ENCODE data around the gene CASZ1.

CASZ1 gene

DNA sequence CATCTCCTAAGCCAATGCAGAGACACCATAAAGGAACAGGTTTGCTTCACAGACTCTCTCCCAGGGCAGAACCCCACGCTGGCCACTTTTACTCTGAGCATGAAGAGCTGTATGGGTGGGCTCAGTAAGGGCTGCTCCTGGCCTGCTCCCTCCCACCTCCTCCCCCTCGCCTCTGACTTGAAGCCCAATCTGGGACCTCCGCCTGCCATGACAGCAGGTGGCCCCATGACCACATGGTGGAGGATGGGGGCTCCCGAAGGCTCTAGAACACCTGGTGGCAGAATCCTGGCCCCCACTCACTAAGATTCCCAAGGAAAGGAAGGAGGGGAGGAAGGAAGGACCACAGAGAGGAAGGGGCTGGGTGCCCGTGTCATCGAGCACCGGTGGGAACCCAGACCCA is 23.7 kb downstream of the CASZ1 start:
- DNase-seq, result no peak

- DNase-seq, result no peak
Observed at GRCh38 chr1:10771789-10772188, 24.7 kb downstream of the CASZ1 start.

DNA sequence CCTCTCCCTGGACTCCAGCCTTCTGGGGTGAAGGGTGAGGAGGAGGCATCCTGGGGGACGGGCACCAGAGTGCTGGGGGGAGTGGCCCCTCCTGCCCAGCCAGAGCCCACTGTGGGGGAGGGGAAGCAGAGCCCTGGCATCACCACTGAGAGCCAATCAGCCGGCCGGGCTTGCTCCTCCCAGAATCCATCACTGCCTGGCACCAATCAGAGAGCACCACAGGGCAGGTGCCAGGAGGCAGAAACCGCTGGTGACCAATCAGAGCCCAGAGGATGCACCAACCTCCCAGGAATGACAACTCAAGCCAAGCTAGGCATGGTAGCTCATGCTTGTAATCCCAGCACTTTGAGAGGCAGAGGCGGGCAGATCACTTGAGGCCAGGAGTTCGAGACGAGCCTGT is 27.9 kb downstream of the CASZ1 start:
- DNase-seq, result no peak

DNA sequence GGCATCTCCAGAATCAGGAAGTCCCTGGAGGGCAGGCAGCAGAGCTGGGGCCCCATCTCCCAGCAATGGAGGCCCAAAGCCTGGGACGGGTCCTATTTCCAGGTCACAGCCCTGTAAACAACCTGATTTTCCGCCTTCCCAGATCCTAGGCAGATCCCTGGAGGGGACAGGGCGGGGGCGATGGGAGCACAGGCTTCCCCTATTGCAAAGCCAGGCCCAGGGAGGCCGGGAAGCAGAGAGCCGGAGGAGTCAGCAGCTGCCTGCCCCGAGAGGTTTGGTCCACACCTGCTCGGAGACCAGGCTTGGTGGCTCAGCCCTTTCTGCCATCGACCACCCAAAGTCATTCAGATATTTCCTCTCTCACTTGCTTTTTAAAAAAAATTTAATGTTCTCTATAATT is 29.2 kb downstream of the CASZ1 start:
- no peak for DNase-seq

DNA sequence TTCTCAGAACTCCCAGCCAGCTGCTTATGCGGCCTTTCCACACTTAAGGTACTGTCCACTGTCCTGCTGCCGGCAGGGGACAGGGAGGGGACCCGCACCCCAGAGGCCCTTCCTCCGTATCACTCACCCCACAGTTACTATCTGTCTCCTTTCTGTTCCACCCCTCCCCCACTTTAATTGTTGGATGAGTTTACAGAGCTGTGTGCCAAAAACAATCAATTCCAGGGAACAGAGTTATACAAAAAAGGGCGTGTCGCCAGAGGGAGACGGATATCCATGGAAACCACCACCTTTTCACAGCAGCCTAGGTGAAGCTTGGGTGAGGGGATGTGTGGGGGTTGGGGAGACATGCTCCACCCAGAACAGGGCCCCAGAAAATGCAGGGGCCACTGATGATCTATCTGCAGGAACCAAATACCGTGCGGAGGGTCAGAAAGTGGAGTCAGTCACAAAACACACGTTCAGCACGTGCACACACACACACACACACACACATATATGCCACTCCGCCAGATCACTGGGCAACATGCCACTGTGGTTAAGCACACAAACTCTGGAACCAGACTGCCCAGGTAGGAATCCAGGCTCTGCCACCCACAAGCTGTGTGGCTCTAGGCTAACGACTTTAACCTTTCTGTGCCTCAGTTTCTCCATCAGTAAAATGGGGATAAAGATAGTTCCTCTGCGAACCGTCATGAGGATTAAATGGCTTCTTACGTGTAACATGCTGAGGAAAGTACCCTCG is 30.5 kb downstream of the CASZ1 start:
- no peak for DNase-seq

- DNase-seq, result no peak
Observed at GRCh38 chr1:10765304-10765703, 31.1 kb downstream of the CASZ1 start.

DNA sequence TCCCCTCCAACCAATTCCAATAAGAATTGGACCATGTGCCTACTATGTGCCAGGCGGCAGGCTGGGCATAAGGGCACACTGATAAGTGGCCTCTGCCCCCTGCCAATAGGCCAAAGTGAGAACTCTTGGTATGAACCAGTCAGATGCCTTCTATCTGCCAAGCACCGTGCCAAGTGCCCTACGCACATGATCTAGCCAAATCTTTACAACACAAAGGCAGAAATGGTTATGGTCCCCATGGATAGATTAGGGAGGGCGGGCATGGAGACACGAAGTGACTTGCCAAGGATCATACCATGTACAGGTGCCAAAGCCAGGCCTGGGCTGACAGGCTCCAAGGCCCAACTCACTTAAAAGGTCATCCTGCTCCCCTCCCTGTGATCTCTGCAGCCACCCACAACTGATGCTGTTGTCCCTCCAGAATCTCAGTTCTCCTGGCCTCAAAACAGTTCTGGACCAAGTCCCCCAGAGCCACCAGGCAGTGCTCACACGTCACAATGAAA is 32.1 kb downstream of the CASZ1 start:
- DNase-seq, result no peak

- no peak for DNase-seq
Observed at GRCh38 chr1:10762875-10763274, 33.6 kb downstream of the CASZ1 start.

GRCh38 chr1:10762153-10762523 is 34.3 kb downstream of the CASZ1 start:
- DNase-seq, result no peak

DNA sequence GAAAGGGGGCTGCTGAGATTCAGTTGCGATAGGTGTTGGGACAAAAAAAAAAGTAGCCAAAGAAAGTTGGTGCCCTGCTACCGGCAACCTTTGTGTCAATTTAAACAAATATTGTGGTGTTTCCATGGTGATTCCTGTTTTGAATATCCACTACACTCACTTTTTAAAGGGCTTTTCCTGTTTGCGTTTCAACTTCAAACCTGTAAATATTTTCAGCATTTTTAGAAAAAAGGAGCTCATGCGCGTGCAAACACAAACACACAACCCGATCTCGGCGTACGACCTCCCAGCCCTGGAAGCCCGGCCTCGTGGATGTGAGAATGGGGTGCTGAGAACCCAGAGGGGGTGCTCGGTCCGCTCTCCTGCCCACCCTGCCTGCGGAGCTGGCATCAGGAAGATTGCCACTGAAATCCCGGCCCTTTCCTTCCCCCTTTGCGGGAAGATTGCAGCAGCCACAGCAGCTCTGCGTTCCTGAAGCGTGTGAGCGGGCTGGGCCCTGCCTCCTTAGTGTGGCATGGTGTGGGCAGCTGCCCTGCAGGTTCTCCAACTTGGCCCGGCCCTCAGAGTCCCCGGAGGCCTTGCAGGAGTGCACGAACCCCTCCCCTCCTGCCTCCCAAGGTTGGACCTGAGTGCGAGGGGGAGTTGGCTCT is 34.8 kb downstream of the CASZ1 start:
- DNase-seq, result no peak

GRCh38 chr1:10760566-10761502 is 35.6 kb downstream of the CASZ1 start:
- no peak for DNase-seq

DNA sequence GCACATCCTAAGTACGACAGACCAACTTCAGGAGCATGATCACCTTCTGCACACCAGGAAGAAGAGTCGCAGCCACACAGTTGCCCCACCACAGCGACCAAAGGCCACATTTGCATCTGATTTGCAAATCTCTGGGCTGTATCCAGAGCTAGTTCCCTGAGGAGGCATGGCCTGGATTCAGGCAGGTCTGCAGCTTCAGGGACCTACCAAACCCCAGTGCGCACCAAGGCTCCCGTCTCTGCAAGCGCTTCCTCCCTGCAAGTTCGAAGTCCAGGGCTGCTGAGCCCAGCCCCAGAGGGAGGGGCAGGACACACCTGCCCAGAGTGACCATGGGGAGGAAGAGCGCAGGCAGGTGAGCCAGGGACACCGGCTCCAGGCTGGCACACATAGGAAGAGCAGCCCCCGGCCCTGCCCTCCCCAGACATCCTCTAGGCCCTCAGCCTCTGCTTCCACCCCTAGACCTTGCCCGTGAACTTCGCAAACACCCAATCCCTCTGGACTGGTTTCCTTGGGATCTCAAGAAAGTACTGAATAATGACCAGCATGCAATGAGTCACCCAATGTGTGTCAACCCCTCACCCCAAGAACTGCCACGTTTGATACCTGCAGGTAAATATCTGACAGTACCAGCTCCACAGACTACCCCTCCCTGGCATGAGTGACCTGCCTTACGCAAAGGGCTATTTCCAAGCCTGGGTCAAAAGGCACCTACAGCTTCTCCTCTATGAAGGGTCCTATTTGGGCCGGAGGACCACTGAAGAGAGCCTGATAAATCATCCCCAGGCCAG is 36.8 kb downstream of the CASZ1 start:
- no peak for DNase-seq

DNA sequence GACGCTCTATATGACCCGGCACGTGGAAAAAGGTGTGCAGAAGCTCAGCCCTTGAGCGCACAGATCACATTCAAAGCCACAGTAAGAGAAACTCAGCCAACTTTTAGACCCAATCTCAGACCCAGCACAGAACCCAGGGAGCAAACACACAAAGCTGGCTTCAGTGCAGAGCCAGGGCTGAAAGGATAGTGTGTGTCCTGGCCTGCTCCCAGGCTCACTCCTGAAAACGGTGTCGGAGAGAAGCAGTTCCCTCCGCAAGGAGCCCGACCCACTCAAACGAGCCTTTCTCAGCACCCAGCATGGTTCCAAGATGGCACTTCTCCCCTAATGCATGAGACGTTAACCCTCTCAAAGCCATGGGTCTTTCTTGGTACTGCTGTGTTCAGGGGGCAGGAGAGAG is 39.6 kb downstream of the CASZ1 start:
- DNase-seq, result no peak

GRCh38 chr1:10755970-10756521 is 40.4 kb downstream of the CASZ1 start:
- peak; percentile 65 to 73 for DNase-seq

- no peak for DNase-seq
Observed at GRCh38 chr1:10754568-10755329, 41.7 kb downstream of the CASZ1 start.

DNA sequence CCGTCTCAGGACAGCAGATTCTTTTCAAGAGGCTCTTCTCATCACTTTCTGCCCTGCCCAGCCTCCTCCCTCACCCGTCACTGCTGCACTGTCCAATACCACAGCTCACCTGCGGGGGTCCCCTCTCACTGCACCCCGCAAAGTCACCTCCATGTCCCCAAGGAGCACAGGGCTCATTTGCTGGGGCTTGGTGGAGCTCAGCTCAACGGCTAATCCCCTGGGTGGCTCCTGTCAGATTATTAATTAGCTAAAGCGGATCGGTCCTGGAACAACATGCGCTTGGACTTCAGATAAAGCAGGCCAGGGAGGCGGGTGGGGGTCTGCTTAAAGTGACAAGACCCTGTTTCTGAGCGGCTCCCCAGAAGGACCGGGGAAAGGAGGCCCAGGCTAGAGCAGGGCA is 43.1 kb downstream of the CASZ1 start:
- DNase-seq, result no peak

GRCh38 chr1:10751561-10752085 is 44.8 kb downstream of the CASZ1 start:
- no peak for DNase-seq

DNA sequence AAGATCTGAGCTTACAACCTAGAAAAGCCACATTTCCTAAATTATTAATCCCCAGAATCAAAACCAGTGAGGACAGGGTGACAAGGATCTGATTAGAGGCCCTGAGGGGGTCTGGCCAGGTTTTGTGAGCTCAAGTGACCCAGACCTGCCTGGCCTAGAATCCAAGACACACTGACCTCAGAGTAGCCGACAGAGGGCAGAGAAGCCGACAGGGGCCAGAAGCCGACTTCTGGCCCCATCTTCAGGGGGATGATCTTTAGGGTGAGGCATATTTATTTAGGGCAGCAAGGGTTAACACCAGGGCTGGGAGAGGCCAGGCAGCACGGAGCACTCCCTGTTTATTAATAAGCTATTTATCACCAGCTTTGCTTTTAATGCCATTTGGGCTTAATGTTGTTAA is 45.3 kb downstream of the CASZ1 start:
- DNase-seq, result no peak

GRCh38 chr1:10745886-10746455 is 50.5 kb downstream of the CASZ1 start:
- DNase-seq, result no peak

- no peak for DNase-seq
Observed at GRCh38 chr1:10745383-10745782, 51.1 kb downstream of the CASZ1 start.

All from CD4-positive, alpha-beta T cell treated with Interleukin-4 for 1 hour (primary cell).